Adrenal gland (tissue), 5 donors: Measurements from ENCODE around the gene TPRN.

ENCODE experiments used
- CTCF ChIP-seq, 6 experiments: fragments of 450-650 bp in 4 of 6; fragments of 200-600 bp in 2 of 6; sonication (generic) in 1 of 6; IDR thresholded peaks; 1 replicate in 5 of 6; 2 replicates in 1 of 6; pipeline versions ENCODE4 v1.5.1 to v1.8.0; 2016 to 2021; ENCODE audit warnings: antibody characterized with exemption in 6 of 6, mild to moderate bottlenecking in 2 of 6, moderate library complexity in 1 of 6
- POLR2A ChIP-seq, 2 donors: fragments of 450-650 bp; IDR thresholded peaks; one replicate each; pipeline ENCODE4 v1.6.1; 2017; ENCODE audit warnings: antibody characterized with exemption in 2 of 2, mild to moderate bottlenecking in 2 of 2, moderate library complexity in 1 of 2
- donor health status: DM: no; HTN: no; CAD: no.

GRCh38 chr9:137190315-137190856 is 10.2 kb downstream of the TPRN start:
- TF ChIP-seq CTCF (IDR thresholded peaks at IDR 0.05) (no peak), POLR2A (IDR thresholded peaks at IDR 0.05) (no peak)
